Calu3 (cell line): Measurements from ENCODE around the gene JADE2. TPM values are rescaled to one million over a fixed set of nuclear protein-coding genes. Genes with fewer than 3 reads are reported as not detected.

ENCODE experiments used
- BruUV-seq: library from RNA; stranded (reverse); fragments of 400-500 nt; replicated peaks from 2 replicates; lab custom pipeline; 2021; lab: Mats Ljungman, UMichigan
- CTCF ChIA-PET: fragments of 300-600 bp; sonication (Branson Sonifier 250); formaldehyde crosslinking; loops from one replicate; lab custom pipeline; 2022; ENCODE audit warnings: antibody characterized with exemption; lab: Charles Lee
- DNase-seq: peaks from one replicate; pipeline ENCODE4 v3.0.0; 2022
- H3K27ac Mint-ChIP-seq: one replicate; pipeline ENCODE4 v1.8.0; 2022; ENCODE audit warnings: mixed read lengths; ENCODE audit not compliant: unreplicated experiment
- H3K27me3 Mint-ChIP-seq: one replicate; pipeline ENCODE4 v1.8.0; 2022; ENCODE audit warnings: mixed read lengths; ENCODE audit not compliant: unreplicated experiment
- H3K36me3 Mint-ChIP-seq: one replicate; pipeline ENCODE4 v1.8.0; 2022; ENCODE audit warnings: mild to moderate bottlenecking, moderate library complexity, mixed read lengths; ENCODE audit not compliant: insufficient read depth, unreplicated experiment
- H3K4me1 Mint-ChIP-seq: one replicate; pipeline ENCODE4 v1.8.0; 2022; ENCODE audit warnings: mild to moderate bottlenecking, low read depth, mixed read lengths; ENCODE audit not compliant: unreplicated experiment
- H3K4me3 Mint-ChIP-seq: one replicate; pipeline ENCODE4 v1.8.0; 2022; ENCODE audit warnings: mild to moderate bottlenecking, low read depth, moderate library complexity, mixed read lengths; ENCODE audit not compliant: unreplicated experiment
- H3K9me3 Mint-ChIP-seq: one replicate; pipeline ENCODE4 v1.8.0; 2022; ENCODE audit warnings: low read depth, mixed read lengths; ENCODE audit not compliant: unreplicated experiment
- CTCF ChIP-seq: fragments of 200-600 bp; IDR thresholded peaks from one replicate; pipeline ENCODE4 v1.8.0; 2022; ENCODE audit warnings: antibody characterized with exemption; ENCODE audit not compliant: unreplicated experiment
- intact Hi-C: fragments of 100-400 bp; cut with micrococcal nuclease; formaldehyde crosslinking; loops from one replicate; pipeline ENCODE4 v1.10.0; 2022; ENCODE audit not compliant: unreplicated experiment
- total RNA-seq: library from RNA; stranded (reverse); gene quantifications from 2 replicates; pipeline ENCODE4 v1.2.3, GENCODE V29; 2022

JADE2 gene
- total RNA-seq, 1 experiment from 2014 or later = 93.4 TPM

GRCh38 chr5:134506054-134507039 is 19.1 kb upstream of the JADE2 start:
- TSS peak; percentile 9 for BruUV-seq
- Mint-ChIP-seq H3K27me3 (no peaks in the 10 kb centered on the region), H3K4me1 (peaks cover 73% of the 10 kb centered on the region), H3K27ac (peak overlapping the region; percentile 75), H3K4me3 (peak overlapping the region; percentile 68), H3K9me3 (no peaks in the 10 kb centered on the region), H3K36me3 (peaks cover 68% of the 10 kb centered on the region)
- intact Hi-C loops = loop anchor here (1.0 kb wide), 1 partner anchor 69 kb away; no protein-coding TSS in a partner anchor
- TF ChIP-seq CTCF = no peak
- CTCF ChIA-PET = interaction anchor here (0.7 to 2.5 kb wide), 10 partner anchors 14 to 95 kb away, joined by 3 to 16 read pairs (median 4); partner anchors contain the start of gene CDKN2AIPNL
- DNase-seq = peak; percentile 97

GRCh38 chr5:134507452-134507851 is 18.0 kb upstream of the JADE2 start:
- peak overlapping the region; percentile 75 for H3K27ac Mint-ChIP-seq

GRCh38 chr5:134508521-134509195 is 16.8 kb upstream of the JADE2 start:
- CTCF ChIA-PET = interaction anchor here (0.9 to 1.2 kb wide), 4 partner anchors 12 to 97 kb away, joined by 3 to 8 read pairs (median 4); partner anchors contain the start of gene CDKN2AIPNL
- H3K27me3 Mint-ChIP-seq = no peaks in the 10 kb centered on the region
- no peak for DNase-seq
- H3K27ac Mint-ChIP-seq = peak overlapping the region; percentile 87
- H3K9me3 Mint-ChIP-seq = no peaks in the 10 kb centered on the region
- H3K36me3 Mint-ChIP-seq = peaks cover 73% of the 10 kb centered on the region
- no peak for TF ChIP-seq CTCF
- peak overlapping the region; percentile 64 for H3K4me3 Mint-ChIP-seq
- intact Hi-C loops = loop anchor here (2.0 kb wide), 1 partner anchor 42 kb away; no protein-coding TSS in a partner anchor
- peaks cover 72% of the 10 kb centered on the region for H3K4me1 Mint-ChIP-seq
- BruUV-seq = no TSS peak

More at GRCh38 chr5:134507452-134507851, 18.0 kb upstream of the JADE2 start:
- H3K36me3 Mint-ChIP-seq = peaks cover 78% of the 10 kb centered on the region
- H3K4me3 Mint-ChIP-seq = peak overlapping the region; percentile 68
- TF ChIP-seq CTCF = no peak
- H3K27me3 Mint-ChIP-seq = no peaks in the 10 kb centered on the region
- peaks cover 73% of the 10 kb centered on the region for H3K4me1 Mint-ChIP-seq
- H3K9me3 Mint-ChIP-seq = no peaks in the 10 kb centered on the region
- CTCF ChIA-PET = interaction anchor here (0.7 to 2.5 kb wide), 5 partner anchors 15 to 96 kb away, joined by 3 to 16 read pairs (median 5); partner anchors contain the start of gene CDKN2AIPNL
- no peak for DNase-seq
- intact Hi-C loops = no loop called here
- BruUV-seq = no TSS peak
